ENCODE results near the gene USP9X.
"Not testable (repeated sequence)": the region's sequence is repeated elsewhere in the genome, so short reads cannot be mapped to it uniquely, and the experiment has no call there.

USP9X gene

DNA sequence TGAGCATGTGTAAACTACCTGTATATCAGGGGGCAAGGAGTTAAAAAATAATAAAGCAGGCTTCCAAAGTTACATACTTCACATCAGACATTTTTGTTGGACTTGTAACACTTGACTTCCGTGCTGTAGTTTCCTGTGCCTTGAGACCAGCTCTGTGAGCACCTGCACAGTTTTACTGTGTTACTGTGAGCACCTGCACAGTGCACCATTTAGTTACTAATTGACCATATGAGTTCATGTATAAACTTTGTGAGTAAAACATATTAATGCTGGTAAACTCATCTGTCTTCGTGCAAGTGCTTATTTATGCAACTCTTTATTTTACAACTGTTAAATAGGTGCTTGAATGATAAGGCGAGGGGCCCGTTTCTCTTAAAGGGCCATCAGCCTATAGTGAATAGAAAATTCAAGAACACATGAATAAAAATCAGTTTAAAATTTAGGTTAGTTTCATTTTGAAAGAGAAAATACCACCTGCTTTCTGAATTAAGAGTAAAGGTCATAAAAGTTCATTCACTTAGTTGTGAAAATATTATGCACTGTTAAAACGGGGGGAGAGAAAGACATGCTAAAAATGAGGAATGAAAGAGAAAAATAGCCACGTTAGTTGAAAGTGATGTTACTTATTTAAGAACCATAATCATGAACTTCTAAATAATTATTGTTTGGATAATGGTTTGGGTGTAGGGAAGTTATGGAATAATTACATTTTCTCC, 42.4 kb downstream of the USP9X start:
- DNase-seq (ENCODE audit: low read depth in 3 of 3): no peak

DNA sequence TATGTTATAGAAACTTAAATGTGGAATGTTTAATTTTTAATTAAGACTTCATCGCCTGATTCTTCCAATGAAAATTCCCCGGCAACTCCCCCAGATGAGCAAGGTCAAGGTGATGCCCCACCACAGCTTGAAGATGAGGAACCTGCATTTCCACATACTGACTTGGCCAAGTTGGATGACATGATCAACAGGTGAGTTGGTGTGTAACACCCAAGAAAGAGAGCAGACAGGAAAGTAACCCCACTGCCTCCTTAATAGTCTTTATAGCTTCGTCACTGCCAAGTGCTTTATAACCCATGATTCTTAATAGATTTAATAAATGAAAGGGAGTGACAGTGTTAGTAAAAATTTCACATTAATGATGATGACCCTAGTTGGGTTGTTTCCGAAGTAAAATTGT, 43.7 kb downstream of the USP9X start:
- no peak for DNase-seq (ENCODE audit: low read depth in 3 of 3)

DNA sequence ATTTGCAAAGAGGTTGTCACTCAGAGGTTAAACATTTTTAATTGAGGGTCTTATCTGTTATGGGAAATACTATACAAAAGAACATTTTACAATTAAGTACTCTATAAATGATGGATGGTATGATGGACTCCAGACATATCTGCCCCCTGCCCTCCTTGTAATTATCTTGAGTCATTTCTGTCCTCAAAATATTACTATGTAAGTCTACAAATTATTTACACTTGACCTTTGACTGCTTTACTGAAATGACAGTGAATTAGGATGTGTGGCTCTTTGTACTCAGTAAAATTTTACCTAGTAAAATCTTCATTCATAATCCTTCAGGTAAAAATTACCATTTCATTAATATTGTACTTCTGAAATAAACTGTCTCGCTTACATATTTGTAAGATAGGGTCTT, 46.5 kb downstream of the USP9X start:
- DNase-seq (ENCODE audit: low read depth in 3 of 3): no peak

DNA sequence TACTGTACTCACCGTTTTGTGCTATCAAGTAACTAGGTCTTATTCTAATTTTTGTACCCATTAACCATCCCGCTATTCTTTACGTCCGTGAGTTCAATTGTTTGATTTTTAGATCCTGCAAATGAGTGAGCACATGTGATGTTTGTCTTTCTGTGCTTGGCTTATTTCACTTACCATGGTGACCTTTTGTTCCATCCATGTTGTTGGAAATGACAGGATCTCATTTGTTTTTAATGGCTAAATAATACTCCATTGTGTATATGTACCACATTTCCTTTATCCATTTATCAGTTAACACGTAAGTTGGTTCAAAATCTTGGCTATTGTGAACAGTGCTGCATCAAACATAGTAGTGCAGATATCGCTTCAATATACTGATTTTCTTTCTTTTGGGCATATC, 48.3 kb downstream of the USP9X start:
- DNase-seq (ENCODE audit: low read depth in 3 of 3): no peak

DNA sequence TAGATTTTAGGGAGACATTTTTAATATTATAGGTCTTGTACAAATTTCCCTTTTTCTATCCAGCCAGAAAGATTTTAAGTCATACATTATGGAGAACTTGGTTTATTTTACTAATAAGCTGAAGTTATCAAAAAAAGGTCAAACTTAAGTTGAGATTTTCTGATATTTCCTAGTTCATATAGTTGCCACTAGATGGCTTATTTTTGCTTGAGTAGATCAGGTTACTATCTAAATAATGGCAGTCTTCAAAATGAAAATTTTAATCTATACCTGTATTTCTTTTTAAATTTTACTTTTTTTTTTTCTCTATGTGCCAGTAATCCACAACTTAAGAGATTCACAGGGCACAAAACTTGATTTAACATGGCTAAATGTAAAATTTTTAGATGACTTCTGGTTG, 52.3 kb downstream of the USP9X start:
- DNase-seq (ENCODE audit: low read depth in 3 of 3): no peak

DNA sequence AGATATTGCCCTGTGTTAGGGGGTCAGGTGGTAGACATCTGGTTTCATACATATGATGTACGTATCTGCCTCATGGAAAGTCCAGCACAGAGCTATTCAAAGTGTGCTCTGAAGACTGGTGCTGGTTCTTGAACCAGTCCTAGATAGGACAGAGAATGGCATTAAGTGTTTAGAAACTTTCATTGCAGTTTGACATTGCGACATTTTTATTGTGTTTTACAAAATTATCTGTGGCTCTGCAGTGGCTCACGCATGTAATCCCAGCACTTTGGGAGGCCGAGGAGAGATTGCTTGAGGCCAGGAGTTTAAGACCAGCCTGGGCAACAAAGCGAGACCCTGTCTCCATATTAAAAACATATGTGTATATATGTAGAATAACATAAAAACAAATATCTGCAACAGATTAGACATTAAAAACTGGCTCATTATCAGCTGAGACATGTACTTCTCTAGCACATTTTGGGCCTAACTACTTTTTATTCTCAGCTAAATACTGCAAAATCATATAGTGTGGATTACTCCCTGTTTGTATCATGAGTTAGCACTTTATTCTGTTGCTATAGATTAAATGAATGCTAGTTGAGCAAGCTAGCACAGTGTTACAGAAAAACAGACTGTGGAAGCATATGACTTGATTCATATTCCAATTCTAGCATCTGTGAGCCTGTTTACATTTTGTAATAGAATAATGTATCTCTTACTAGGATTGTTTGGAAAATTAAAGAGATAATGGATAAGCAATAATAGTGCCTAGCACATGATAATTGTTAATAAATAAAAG, 57.1 kb downstream of the USP9X start:
- DNase-seq (ENCODE audit: low read depth in 3 of 3): no peak

DNA sequence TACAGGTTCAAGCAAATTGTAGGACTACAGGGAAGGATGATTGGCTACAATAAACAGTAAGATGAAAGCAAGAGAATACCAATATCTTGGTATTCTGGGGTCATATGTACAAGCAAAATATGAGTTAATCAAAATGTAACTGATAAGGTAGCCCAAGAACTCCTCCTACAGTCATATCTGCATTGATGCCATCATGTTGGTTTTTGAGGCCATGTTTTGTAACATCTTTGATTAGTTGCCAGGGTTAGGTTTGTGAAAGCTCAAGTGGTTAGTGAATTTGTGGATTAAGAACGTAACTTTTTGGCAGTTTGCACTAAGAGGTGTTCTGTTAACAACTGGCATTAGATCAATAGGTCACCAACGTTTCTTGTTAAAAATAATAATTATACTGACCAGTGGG, 59.6 kb downstream of the USP9X start:
- no peak for DNase-seq (ENCODE audit: low read depth in 3 of 3)

DNA sequence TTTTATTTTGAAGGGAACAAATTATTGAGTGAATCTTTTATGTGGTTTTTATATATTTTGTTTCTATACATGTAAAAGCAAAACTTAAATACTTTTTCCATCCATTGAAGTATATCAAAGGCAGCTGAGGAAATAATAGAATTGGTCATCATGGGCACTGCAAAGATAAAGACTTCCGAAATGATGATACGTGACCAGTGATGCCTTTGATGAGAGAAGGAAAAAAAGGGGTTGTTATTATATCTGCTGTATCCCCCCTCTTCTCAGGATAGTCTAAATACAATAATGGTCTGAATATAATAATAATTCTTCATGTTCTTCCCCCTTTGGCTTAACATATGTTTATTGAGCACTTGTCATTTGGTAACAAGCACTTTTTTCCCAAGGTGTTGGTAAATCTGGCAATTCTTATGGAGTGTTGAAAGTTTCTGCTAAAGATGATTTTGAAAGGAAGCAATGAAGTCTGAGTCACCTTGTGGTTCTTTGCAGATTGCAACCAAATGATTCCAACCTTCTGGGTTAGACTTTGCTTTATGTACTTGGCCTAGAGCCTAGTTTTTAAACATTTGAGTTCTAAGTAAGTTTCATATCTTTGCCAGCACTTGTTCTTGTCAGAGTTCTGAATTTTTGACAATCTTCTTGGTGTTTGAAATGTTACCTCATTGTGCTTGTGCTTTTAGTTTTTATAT, 60.8 kb downstream of the USP9X start:
- DNase-seq (ENCODE audit: low read depth in 3 of 3): no peak

DNA sequence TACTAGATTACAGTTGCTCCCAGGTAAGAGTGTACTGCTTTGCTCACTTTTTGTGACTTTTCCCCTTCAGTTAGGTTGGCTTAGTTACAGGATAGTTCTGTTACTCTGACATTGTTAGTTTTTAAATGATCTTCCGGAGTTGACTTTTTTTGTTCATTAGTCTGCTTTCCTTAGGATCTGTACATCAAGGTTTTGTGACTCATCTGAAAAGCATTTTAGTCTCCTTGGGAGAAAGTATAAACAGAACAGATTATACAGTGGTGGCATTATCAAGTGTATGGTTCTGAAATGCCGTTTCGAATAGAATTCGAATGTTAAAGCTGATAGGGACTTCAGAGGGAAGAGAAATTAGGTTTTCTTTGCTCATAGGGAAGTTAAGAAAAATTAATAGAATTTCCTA, 63.3 kb downstream of the USP9X start:
- no peak for DNase-seq (ENCODE audit: low read depth in 3 of 3)

DNA sequence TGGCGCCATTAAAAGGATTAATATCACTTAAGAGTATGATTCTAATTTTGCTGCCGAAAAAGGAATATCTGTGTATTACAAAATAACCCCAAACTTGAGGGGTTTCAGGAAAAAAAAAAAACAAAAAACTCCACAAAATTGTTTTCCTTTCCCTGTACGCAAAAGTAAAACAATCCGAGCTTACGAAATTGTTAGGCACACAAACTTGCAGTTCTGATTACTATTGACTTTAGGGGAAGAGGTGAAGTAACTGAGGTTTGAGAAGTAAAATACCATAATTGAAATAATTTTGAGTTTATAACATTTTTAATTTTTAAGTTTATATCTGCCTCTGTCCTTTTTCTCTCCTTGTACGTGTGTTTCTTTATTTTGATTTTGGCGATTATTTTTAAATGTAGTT, 64.8 kb downstream of the USP9X start:
- DNase-seq (ENCODE audit: low read depth in 3 of 3): no peak

DNA sequence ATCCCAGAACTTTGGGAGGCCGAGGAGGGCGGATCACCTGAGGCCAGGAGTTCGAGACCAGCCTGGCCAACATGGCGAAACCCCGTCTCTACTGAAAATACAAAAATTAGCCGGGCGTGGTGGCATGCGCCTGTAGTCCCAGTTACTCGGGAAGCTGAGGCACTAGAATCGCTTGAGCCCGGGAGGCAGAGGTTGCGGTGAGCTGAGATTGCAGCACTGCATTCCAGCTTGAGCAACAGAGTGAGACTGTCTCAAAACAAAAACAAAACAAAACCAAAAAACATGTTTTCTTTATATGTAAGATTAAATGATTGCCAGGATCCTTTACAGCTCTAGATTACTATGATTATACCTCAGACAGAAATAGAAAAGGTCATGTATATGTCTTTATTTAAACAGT, 66.5 kb downstream of the USP9X start:
- DNase-seq (ENCODE audit: low read depth in 3 of 3): not testable (repeated sequence)

DNA sequence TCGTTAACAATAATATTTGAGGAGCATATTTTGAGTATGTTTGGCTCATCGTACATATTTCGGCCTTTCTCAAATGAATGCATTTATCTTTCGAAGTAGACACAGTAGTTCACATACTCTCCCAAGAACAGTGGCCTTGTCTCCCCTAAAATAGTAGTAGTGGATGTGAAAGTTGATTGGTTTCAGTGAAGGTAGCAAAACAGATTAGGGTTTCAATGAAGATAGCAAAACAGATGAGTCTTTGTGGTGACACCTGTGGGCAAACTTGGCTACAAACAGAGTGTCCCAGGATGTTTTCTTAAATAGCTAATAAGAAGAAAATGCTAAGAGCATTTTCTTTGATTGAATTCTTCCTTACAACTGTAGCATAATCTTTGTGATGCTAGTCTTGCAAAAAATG, 67.0 kb downstream of the USP9X start:
- DNase-seq (ENCODE audit: low read depth in 3 of 3): no peak

DNA sequence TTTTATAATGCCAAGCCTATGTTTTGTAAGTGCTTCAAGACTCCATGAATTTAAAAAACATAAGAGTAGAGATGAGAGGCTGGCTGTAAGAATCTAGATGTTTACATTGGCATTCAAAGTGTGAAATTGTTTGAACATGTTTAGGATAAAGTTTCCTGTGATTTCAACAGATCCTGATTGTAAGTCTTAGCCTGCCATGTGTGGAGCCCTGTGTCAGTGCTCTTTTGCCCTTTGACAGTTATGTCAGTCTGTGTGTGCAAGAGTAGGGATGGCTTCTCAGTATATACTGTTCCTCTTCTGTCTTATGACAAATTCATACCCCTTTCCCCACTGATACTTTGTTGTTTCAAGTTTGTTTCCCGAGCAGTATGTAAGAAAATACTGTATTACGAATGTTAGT, 68.2 kb downstream of the USP9X start:
- no peak for DNase-seq (ENCODE audit: low read depth in 3 of 3)

DNA sequence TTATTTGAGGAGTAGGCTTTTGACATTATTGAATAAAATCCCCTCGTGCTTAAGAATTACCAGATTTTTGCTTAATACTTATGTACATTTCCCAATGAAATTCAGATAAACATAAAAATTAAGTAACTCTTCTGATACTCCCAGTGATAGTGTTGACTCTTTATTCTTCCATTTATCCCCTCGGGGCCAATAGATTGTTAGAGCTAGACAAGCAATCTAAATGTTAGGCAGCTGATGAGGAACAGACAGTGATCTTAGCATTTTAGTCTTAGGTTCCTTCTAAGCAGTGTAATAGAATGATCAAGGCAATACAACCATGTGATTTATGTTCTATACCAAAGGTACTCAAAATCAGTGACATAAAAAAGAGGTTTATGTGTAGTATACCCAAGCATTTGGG, 68.7 kb downstream of the USP9X start:
- DNase-seq (ENCODE audit: low read depth in 3 of 3): no peak

DNA sequence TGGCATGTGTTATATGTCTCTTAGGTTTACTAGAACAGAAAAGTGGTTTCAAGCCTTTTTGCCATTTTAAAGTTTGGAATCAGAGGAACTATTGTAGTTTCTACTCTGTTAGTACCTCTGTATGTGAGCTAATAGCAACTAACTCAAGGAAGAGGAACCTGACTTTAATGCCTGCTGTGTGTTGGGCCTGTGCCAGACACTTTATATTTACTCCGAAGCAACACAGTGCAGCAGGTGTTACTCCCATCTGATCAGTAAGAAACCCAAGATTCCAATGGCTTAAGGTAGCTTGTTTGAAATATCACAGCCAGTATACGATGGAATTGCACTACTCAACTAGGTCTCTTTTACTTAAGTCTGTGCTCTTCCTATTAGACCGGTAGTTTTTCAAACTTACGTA, 79.2 kb downstream of the USP9X start:
- no peak for DNase-seq (ENCODE audit: low read depth in 3 of 3)

DNA sequence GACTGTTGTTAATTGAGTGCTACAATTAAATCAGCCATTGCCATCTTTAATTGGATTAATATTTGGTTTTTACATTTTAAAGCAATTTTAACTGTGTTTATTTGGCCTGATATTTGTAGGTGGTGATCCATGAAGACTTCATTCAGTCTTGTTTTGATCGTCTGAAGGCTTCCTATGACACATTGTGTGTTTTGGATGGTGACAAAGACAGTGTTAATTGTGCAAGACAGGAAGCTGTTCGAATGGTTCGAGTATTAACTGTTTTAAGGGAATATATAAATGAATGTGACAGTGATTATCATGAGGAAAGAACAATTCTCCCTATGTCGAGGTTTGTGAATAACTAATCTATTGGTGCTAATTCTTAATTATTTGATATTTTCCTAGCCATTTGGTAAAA, 82.6 kb downstream of the USP9X start:
- DNase-seq (ENCODE audit: low read depth in 3 of 3): no peak

DNA sequence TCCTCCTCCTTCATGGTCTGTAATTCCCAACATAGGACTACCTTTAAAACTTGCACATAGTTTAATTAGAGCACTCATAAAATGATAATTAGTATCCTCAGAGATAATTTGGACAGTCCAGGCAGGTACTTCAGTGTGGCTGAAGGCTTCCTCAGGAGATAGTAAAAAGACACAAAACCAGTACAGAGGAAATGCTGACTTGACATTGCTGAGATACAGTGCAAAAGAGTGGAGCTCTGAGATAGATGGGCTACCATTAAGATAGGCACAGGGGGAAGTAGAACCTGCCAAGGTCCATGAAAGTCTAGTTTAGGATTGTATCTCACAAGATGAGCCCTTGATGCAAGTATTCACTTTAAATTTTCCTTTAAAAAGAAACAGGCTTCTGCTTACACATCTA, 91.0 kb downstream of the USP9X start:
- no peak for DNase-seq (ENCODE audit: low read depth in 3 of 3)

DNA sequence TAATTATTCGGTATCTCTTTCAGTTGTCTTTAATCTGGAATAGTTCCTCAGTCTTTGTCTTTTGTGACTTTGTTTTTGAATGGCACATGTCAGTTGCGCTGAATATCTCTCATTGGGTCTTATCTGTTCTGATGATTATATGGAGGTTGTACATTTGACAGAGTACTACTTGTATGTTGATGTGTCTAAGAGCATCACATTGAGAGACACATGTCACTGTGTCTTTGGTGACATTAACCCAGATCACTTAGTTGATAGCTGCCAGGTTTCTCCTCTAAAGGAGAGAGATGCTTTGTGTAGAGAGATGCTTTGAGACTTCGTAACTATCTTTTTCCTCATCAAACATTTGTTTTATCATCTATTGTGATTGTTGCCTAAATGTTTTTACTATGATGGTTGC, 92.1 kb downstream of the USP9X start:
- DNase-seq (ENCODE audit: low read depth in 3 of 3): no peak

DNA sequence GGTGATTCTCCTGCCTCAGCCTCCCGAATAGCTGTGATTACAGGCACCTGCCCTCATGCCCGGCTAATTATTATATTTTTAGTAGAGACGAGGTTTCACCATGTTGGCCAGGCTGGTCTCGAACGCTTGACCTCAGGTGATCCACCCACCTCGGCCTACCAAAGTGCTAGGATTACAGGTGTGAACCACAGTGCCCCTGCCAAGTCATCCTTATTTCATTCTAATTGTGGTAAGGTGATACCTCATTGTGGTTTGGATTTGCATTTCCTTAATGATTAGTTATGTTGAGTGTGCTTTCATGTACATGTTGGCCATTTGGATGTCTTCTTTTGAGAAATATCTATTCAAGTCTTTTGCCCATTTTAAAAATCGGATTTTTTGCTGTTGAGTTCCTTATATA, 93.0 kb downstream of the USP9X start:
- no peak for DNase-seq (ENCODE audit: low read depth in 3 of 3)

DNA sequence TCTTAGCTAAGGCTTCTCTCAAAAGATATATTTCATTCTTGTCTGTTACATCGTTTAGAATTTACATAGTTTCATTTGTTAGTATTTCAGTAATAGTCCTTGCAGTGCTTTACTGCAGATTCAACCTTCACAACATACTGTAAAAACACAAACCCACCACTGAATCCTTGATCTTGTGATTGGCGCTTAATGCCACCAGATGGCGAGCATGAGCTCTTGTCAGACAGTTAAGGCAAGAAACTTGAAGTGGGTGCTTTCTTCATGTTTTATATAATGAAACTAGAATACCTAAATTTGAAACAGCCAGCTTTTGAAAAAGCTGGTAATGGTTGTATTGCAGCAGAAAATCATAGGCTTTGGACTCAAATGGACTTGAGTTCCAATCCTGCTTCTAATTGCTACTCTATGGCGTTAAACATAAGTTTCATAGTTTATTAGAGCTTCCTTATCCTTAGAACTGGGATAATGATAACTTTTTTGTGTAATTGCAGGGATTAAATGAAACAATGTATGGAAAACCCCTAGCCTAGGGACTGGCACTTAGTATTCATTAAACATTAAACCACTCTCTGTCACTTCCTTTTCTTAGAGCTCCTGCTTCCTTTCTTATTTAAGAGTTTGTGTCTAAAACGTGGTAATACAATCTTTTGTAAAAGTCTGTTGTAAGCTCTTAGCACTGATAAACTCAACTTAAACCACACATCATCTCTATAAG, 95.1 kb downstream of the USP9X start:
- DNase-seq (ENCODE audit: low read depth in 3 of 3): peak; percentile 2 to 17 (median 13)

DNA sequence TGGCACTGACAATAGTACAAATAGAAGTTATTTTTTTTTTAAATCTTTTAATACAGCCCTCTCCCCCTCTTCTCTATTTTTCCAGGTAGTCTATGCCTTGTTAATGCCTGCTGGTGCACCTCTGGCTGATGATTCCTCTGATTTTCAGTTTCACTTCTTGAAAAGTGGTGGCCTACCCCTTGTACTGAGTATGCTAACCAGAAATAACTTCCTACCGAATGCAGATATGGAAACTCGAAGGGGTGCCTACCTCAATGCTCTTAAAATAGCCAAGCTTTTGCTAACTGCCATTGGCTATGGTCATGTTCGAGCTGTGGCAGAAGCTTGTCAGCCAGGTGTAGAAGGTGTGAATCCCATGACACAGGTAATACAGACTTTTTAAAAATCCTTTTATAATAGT, 99.1 kb downstream of the USP9X start:
- no peak for DNase-seq (ENCODE audit: low read depth in 3 of 3)

DNA sequence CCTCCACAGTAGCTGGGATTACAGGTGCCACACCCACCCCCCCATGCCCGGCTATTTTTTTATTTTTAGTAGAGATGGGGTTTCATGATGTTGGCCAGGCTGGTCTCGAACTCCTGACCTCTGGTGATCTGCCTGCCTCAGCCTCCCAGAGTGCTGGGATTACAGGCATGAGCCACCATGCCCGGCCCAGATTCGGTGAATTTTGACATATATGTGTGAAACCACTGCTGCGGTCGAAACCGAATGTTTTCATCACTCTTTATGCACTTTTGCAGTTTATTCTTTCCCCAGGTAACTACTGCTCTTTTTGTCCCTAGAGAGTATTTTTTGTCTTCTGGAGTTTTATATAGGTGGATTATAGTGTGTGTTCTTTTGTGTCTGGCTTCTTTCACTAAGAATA, 101.7 kb downstream of the USP9X start:
- DNase-seq (ENCODE audit: low read depth in 3 of 3): not testable (repeated sequence)
